Measurements from ENCODE around the gene PARVB.

DNA sequence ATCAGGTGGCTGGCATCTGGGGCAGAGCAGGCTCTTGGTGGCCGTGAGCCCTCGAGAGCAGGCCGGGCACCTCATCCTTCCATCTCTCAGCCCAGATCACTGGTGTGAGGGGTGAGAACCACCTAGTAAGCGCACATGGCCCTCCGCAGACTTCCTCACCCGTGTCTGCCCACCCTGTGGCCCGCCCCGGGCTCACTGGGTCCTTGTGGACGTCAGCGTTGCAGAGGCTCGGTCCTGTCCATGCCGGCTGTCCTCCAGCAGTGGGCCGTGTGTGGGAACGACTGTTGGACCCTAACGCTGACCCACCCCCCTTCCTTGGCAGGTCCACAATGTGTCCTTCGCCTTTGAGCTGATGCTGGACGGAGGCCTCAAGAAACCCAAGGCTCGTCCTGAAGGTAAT, 139.4 kb downstream of the PARVB start:
- TF ChIP-seq, protein P1, sequence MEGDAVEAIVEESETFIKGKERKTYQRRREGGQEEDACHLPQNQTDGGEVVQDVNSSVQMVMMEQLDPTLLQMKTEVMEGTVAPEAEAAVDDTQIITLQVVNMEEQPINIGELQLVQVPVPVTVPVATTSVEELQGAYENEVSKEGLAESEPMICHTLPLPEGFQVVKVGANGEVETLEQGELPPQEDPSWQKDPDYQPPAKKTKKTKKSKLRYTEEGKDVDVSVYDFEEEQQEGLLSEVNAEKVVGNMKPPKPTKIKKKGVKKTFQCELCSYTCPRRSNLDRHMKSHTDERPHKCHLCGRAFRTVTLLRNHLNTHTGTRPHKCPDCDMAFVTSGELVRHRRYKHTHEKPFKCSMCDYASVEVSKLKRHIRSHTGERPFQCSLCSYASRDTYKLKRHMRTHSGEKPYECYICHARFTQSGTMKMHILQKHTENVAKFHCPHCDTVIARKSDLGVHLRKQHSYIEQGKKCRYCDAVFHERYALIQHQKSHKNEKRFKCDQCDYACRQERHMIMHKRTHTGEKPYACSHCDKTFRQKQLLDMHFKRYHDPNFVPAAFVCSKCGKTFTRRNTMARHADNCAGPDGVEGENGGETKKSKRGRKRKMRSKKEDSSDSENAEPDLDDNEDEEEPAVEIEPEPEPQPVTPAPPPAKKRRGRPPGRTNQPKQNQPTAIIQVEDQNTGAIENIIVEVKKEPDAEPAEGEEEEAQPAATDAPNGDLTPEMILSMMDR (IDR thresholded peaks at IDR 0.05) = no peak
- TF ChIP-seq EP300 (IDR thresholded peaks at IDR 0.05) = no peak
